Mucosa of descending colon (tissue), 3 donors: ENCODE results near the gene ZNF385D. TPM values are rescaled to one million over a fixed set of nuclear protein-coding genes. Genes with fewer than 3 reads are reported as not detected.

ENCODE experiments used
- ATAC-seq: fragments of 200-7000 bp; cut with Tn5 transposase; one replicate; pipeline ENCODE4 v1.9.1; 2020; ENCODE audit warnings: mild to moderate bottlenecking, moderate library complexity
- DNase-seq, 3 donors: peaks; one replicate each; pipeline ENCODE4 v3.0.0-alpha.2; 2020
- H3K36me3 ChIP-seq: fragments of 200-600 bp; one replicate; pipeline ENCODE4 v1.8.0; 2021; ENCODE audit warnings: low read depth, mild to moderate bottlenecking
- H3K4me1 ChIP-seq: fragments of 200-600 bp; one replicate; pipeline ENCODE4 v1.8.0; 2021; ENCODE audit warnings: low read depth, mild to moderate bottlenecking
- H3K4me3 ChIP-seq: fragments of 200-600 bp; one replicate; pipeline ENCODE4 v1.8.0; 2021; ENCODE audit warnings: mild to moderate bottlenecking
- H3K9me3 ChIP-seq: fragments of 200-600 bp; one replicate; pipeline ENCODE4 v1.8.0; 2021; ENCODE audit warnings: mild to moderate bottlenecking
- intact Hi-C, 2 donors: fragments of 100-400 bp; cut with DNase I in 1 of 2; cut with micrococcal nuclease in 1 of 2; formaldehyde crosslinking; loops; one replicate each; pipeline versions ENCODE4 v1.11.0 to v1.11.1; 2022; cut with DNase I, micrococcal nuclease
- total RNA-seq, 3 donors: library from RNA; stranded (reverse); fragmentation: NEBNext Ultra II Directional in 2 of 3; extraction: Animal tissue kit (Norgen Biotek cat#: 25700) in 2 of 3; gene quantifications; one replicate each; pipeline versions ENCODE4 v1.2.1 to v1.2.4, GENCODE V29; 2021 to 2023
- TF ChIP-seq, protein P1 (sequence below): fragments of 200-600 bp; IDR thresholded peaks from one replicate; pipeline ENCODE4 v1.8.0; 2022; ENCODE audit warnings: antibody characterized with exemption, mild to moderate bottlenecking
- donor health status: DM: no; HTN: no; CAD: no; lungs with moderate emphysema.
- donor health status: DM: no; HTN: no; CAD: no.
- donor health status: DM: no; HTN: yes; CAD: no.

The ZNF385D gene
- total RNA-seq, 3 donors from 2014 or later = 1.9 to 3.1 (median 2.8) TPM

GRCh38 chr3:21738283-21738682 lies 12.7 kb downstream of the ZNF385D start:
- no peak for DNase-seq
- Histone ChIP-seq H3K9me3 (peaks cover 7% of the 10 kb centered on the region), H3K4me3 (no peak overlapping the region), H3K36me3 (no peaks in the 10 kb centered on the region), H3K4me1 (no peaks in the 10 kb centered on the region)
- intact Hi-C loops = no loop called here
- TF ChIP-seq, protein P1, sequence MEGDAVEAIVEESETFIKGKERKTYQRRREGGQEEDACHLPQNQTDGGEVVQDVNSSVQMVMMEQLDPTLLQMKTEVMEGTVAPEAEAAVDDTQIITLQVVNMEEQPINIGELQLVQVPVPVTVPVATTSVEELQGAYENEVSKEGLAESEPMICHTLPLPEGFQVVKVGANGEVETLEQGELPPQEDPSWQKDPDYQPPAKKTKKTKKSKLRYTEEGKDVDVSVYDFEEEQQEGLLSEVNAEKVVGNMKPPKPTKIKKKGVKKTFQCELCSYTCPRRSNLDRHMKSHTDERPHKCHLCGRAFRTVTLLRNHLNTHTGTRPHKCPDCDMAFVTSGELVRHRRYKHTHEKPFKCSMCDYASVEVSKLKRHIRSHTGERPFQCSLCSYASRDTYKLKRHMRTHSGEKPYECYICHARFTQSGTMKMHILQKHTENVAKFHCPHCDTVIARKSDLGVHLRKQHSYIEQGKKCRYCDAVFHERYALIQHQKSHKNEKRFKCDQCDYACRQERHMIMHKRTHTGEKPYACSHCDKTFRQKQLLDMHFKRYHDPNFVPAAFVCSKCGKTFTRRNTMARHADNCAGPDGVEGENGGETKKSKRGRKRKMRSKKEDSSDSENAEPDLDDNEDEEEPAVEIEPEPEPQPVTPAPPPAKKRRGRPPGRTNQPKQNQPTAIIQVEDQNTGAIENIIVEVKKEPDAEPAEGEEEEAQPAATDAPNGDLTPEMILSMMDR = no peak
- ATAC-seq = no peak

DNA sequence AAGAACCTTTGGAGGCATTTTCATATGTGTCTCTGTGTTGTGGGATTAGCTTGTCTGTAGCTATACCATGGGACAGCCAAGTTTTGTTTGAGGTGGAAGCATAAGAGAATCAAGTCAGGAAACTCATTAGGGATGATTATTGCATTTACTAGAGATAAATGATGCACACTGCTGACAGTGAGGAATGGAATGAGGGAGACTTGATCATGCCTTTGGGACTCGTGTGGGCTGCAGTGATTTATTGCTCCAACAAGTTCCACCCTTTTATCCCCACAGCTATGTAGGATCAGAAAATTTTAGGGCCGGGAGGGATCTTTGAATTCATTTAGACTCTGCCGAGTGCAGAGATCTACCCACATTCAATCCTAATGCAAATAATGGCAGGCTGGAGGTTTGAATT lies 16.3 kb downstream of the ZNF385D start:
- Histone ChIP-seq H3K36me3 (no peaks in the 10 kb centered on the region), H3K4me3 (no peak overlapping the region), H3K4me1 (no peaks in the 10 kb centered on the region), H3K9me3 (peaks cover 9% of the 10 kb centered on the region)
- ATAC-seq = no peak
- TF ChIP-seq, protein P1 = no peak
- DNase-seq = no peak
- intact Hi-C loops = no loop called here

DNA sequence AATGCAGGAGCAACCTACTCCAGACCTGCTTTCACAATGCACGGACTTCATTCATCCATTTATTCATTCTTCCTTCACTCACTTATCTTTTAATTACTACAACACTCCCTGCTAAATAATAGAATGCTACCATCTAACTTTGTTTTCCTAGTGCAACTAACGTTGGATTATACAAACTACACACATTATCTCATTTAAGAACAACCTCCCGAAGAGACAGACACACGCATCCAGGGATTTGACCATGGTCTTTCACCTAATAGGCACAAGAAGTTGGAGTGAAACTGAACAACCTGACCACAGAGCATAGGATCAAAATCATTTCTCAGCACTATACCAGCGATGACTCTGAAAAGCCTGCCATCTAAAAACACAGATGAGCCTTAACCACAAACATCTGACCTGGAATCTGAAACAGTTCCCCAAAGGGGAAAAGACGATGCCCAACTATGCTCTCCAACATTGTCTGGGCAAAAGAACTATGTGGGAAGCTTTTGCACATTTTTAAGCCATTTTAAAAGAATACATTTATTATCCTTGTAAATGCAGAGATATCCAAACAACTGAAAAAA lies 21.0 kb downstream of the ZNF385D start:
- no peak for DNase-seq
- Histone ChIP-seq H3K4me1 (no peaks in the 10 kb centered on the region), H3K4me3 (no peak overlapping the region), H3K9me3 (peaks cover 27% of the 10 kb centered on the region), H3K36me3 (no peaks in the 10 kb centered on the region)
- intact Hi-C loops = no loop called here
- no peak for ATAC-seq
- TF ChIP-seq, protein P1 = no peak

- DNase-seq (no peak), ATAC-seq (no peak)
- Histone ChIP-seq H3K4me1 (no peaks in the 10 kb centered on the region), H3K36me3 (no peaks in the 10 kb centered on the region), H3K9me3 (peaks cover 27% of the 10 kb centered on the region), H3K4me3 (no peak overlapping the region)
- TF ChIP-seq, protein P1 = no peak
- intact Hi-C loops = no loop called here
Observed at GRCh38 chr3:21729331-21729730, 21.7 kb downstream of the ZNF385D start.

DNA sequence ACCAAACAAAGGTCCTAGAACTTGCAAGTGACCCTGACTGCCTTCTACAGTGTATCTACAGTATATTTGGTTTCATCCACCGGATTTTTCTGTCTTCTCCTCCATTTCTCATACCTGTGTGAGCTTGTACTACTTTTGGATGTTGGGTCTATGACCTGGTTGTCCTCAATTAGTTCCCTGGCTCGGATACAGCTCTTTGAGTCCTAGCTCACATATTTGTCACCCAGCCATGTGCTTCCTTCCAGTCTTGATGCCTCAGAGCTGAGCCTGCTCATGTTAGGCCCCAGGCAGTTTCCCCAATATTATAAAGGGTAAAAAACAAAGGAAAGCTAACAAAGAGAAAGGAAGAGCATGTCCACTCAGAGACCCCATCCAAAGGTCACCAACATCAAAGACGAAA lies 28.2 kb downstream of the ZNF385D start:
- intact Hi-C loops = no loop called here

More for the DNA sequence above, 28.2 kb downstream of the ZNF385D start:
- no peaks in the 10 kb centered on the region for H3K36me3 ChIP-seq
- DNase-seq (no peak), ATAC-seq (no peak)
- TF ChIP-seq, protein P1 = no peak
- no peak overlapping the region for H3K4me3 ChIP-seq
- peaks cover 49% of the 10 kb centered on the region for H3K9me3 ChIP-seq
- no peaks in the 10 kb centered on the region for H3K4me1 ChIP-seq
